Measurements from ENCODE around the gene SLC7A14.

The SLC7A14 gene

GRCh38 chr3:170486398-170486797 is 99.5 kb downstream of the SLC7A14 start:
- no peaks in the 10 kb centered on the region for H3K36me3 ChIP-seq (ENCODE audit: control insufficient read depth in 2 of 2, insufficient read depth in 2 of 2, low read length in 2 of 2)
- H3K27me3 ChIP-seq (ENCODE audit: control insufficient read depth in 1 of 2, insufficient read depth in 2 of 2, low read length in 2 of 2), result peaks cover 0 to 2% of the 10 kb centered on the region in 2 donors
- H3K27ac ChIP-seq (ENCODE audit: low read length), result no peak overlapping the region
- no peaks in the 10 kb centered on the region for H3K4me1 ChIP-seq (ENCODE audit: control insufficient read depth, insufficient read depth, low read length)
- H3K9ac ChIP-seq (ENCODE audit: low read length in 2 of 2), result no peak overlapping the region
- H3K4me3 ChIP-seq (ENCODE audit: low read length in 2 of 2), result no peak overlapping the region
- no peaks in the 10 kb centered on the region for H3K9me3 ChIP-seq (ENCODE audit: control insufficient read depth in 2 of 2, low read length in 2 of 2)

- Histone ChIP-seq H3K27ac (ENCODE audit: low read length) (no peak overlapping the region), H3K9ac (ENCODE audit: low read length in 2 of 2) (no peak overlapping the region), H3K9me3 (ENCODE audit: control insufficient read depth in 2 of 2, low read length in 2 of 2) (no peaks in the 10 kb centered on the region), H3K27me3 (ENCODE audit: control insufficient read depth in 1 of 2, insufficient read depth in 2 of 2, low read length in 2 of 2) (peaks cover 0 to 2% of the 10 kb centered on the region in 2 donors), H3K4me3 (ENCODE audit: low read length in 2 of 2) (no peak overlapping the region), H3K4me1 (ENCODE audit: control insufficient read depth, insufficient read depth, low read length) (no peaks in the 10 kb centered on the region), H3K36me3 (ENCODE audit: control insufficient read depth in 2 of 2, insufficient read depth in 2 of 2, low read length in 2 of 2) (no peaks in the 10 kb centered on the region)
Measured at GRCh38 chr3:170485696-170486095, 100.2 kb downstream of the SLC7A14 start.

- H3K9me3 ChIP-seq (ENCODE audit: control insufficient read depth in 2 of 2, low read length in 2 of 2), result no peaks in the 10 kb centered on the region
- H3K27me3 ChIP-seq (ENCODE audit: control insufficient read depth in 1 of 2, insufficient read depth in 2 of 2, low read length in 2 of 2), result peaks cover 0 to 2% of the 10 kb centered on the region in 2 donors
- H3K27ac ChIP-seq (ENCODE audit: low read length), result no peak overlapping the region
- no peaks in the 10 kb centered on the region for H3K4me1 ChIP-seq (ENCODE audit: control insufficient read depth, insufficient read depth, low read length)
- no peaks in the 10 kb centered on the region for H3K36me3 ChIP-seq (ENCODE audit: control insufficient read depth in 2 of 2, insufficient read depth in 2 of 2, low read length in 2 of 2)
- H3K4me3 ChIP-seq (ENCODE audit: low read length in 2 of 2), result no peak overlapping the region
- no peak overlapping the region for H3K9ac ChIP-seq (ENCODE audit: low read length in 2 of 2)
Measured at GRCh38 chr3:170485294-170485693, 100.6 kb downstream of the SLC7A14 start.

DNA sequence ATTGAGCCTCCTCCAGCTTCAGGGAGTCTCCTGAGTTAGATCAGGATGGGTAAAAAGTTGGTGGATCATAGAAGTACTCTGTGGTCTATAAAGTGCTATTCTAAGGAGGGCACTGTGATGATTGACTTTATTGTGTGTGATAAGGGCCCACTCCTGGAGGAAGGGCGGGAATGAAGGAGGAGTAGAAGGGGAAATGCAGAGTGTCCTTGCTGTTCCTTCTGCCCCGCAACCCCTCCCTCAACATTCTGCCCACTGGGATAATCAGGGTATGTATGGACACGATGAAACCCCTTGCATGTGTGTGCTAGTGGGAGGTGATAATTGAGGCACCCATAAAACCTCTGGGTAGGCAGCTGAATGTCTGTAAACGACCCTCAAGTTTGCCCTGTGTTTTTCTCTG is 101.0 kb downstream of the SLC7A14 start:
- Histone ChIP-seq H3K27me3 (ENCODE audit: control insufficient read depth in 1 of 2, insufficient read depth in 2 of 2, low read length in 2 of 2) (peaks cover 0 to 2% of the 10 kb centered on the region in 2 donors), H3K9me3 (ENCODE audit: control insufficient read depth in 2 of 2, low read length in 2 of 2) (no peaks in the 10 kb centered on the region), H3K9ac (ENCODE audit: low read length in 2 of 2) (no peak overlapping the region), H3K36me3 (ENCODE audit: control insufficient read depth in 2 of 2, insufficient read depth in 2 of 2, low read length in 2 of 2) (no peaks in the 10 kb centered on the region), H3K27ac (ENCODE audit: low read length) (no peak overlapping the region), H3K4me3 (ENCODE audit: low read length in 2 of 2) (no peak overlapping the region), H3K4me1 (ENCODE audit: control insufficient read depth, insufficient read depth, low read length) (no peaks in the 10 kb centered on the region)

- H3K4me1 ChIP-seq (ENCODE audit: control insufficient read depth, insufficient read depth, low read length), result no peaks in the 10 kb centered on the region
- H3K27me3 ChIP-seq (ENCODE audit: control insufficient read depth in 1 of 2, insufficient read depth in 2 of 2, low read length in 2 of 2), result peaks cover 0 to 2% of the 10 kb centered on the region in 2 donors
- no peaks in the 10 kb centered on the region for H3K36me3 ChIP-seq (ENCODE audit: control insufficient read depth in 2 of 2, insufficient read depth in 2 of 2, low read length in 2 of 2)
- H3K9ac ChIP-seq (ENCODE audit: low read length in 2 of 2), result no peak overlapping the region
- no peak overlapping the region for H3K27ac ChIP-seq (ENCODE audit: low read length)
- no peaks in the 10 kb centered on the region for H3K9me3 ChIP-seq (ENCODE audit: control insufficient read depth in 2 of 2, low read length in 2 of 2)
- no peak overlapping the region for H3K4me3 ChIP-seq (ENCODE audit: low read length in 2 of 2)
Measured at GRCh38 chr3:170483485-170484262, 102.2 kb downstream of the SLC7A14 start.

DNA sequence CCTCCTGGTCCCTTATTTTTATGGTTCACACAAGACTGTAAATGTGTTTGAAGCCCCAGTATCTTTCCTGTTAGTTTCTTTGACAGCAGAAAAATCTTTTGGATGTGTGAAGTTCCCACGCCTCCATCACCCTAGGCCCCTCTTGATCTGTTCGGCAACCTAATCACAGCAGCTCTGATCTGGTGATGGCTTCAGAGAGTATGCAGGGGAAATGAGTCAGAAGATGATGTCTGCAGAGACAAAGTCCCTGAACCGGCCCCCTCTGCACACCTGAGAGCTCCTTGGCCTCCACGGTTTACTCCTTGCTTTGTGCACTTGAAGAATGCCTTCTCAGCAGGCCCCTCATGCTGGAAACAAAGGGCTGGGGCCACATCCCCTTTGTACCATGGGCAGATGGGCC is 103.7 kb downstream of the SLC7A14 start:
- Histone ChIP-seq H3K4me1 (ENCODE audit: control insufficient read depth, insufficient read depth, low read length) (no peaks in the 10 kb centered on the region), H3K4me3 (ENCODE audit: low read length in 2 of 2) (no peak overlapping the region), H3K9ac (ENCODE audit: low read length in 2 of 2) (no peak overlapping the region), H3K27me3 (ENCODE audit: control insufficient read depth in 1 of 2, insufficient read depth in 2 of 2, low read length in 2 of 2) (peaks cover 0 to 2% of the 10 kb centered on the region in 2 donors), H3K27ac (ENCODE audit: low read length) (no peak overlapping the region), H3K9me3 (ENCODE audit: control insufficient read depth in 2 of 2, low read length in 2 of 2) (no peaks in the 10 kb centered on the region), H3K36me3 (ENCODE audit: control insufficient read depth in 2 of 2, insufficient read depth in 2 of 2, low read length in 2 of 2) (no peaks in the 10 kb centered on the region)

DNA sequence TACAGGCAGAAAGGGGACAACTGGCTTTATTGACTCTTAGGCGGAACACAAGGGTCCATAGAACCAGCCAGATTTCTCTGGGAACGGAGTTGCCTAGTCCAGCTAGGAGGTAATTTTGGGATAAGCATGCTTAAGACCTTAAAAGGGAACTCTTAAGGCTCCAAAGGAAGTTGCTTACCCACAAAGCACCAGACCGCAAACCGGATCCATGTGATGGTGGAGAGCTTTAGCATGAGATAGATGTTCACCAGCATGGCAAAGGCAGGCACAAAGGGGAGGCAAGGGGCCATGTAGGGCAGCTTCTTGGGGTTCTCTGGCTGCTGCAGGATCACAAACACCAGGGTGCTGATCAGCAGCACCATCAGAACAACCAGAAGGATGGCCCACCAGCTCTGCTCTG is 105.8 kb downstream of the SLC7A14 start:
- Histone ChIP-seq H3K36me3 (ENCODE audit: control insufficient read depth in 2 of 2, insufficient read depth in 2 of 2, low read length in 2 of 2) (no peaks in the 10 kb centered on the region), H3K27ac (ENCODE audit: low read length) (no peak overlapping the region), H3K4me3 (ENCODE audit: low read length in 2 of 2) (no peak overlapping the region), H3K9ac (ENCODE audit: low read length in 2 of 2) (no peak overlapping the region), H3K9me3 (ENCODE audit: control insufficient read depth in 2 of 2, low read length in 2 of 2) (no peaks in the 10 kb centered on the region), H3K4me1 (ENCODE audit: control insufficient read depth, insufficient read depth, low read length) (no peaks in the 10 kb centered on the region), H3K27me3 (ENCODE audit: control insufficient read depth in 1 of 2, insufficient read depth in 2 of 2, low read length in 2 of 2) (no peaks in the 10 kb centered on the region)

- H3K9me3 ChIP-seq (ENCODE audit: control insufficient read depth in 2 of 2, low read length in 2 of 2), result no peaks in the 10 kb centered on the region
- peaks cover 0 to 3% of the 10 kb centered on the region in 2 donors for H3K27me3 ChIP-seq (ENCODE audit: control insufficient read depth in 1 of 2, insufficient read depth in 2 of 2, low read length in 2 of 2)
Measured at GRCh38 chr3:170477395-170477794, 108.5 kb downstream of the SLC7A14 start.

GRCh38 chr3:170476291-170476690 is 109.6 kb downstream of the SLC7A14 start:
- Histone ChIP-seq H3K9ac (ENCODE audit: low read length in 2 of 2) (no peak overlapping the region), H3K4me1 (ENCODE audit: control insufficient read depth, insufficient read depth, low read length) (no peaks in the 10 kb centered on the region), H3K27ac (ENCODE audit: low read length) (no peak overlapping the region)

More at GRCh38 chr3:170477395-170477794, 108.5 kb downstream of the SLC7A14 start:
- H3K36me3 ChIP-seq (ENCODE audit: control insufficient read depth in 2 of 2, insufficient read depth in 2 of 2, low read length in 2 of 2), result no peaks in the 10 kb centered on the region
- H3K9ac ChIP-seq (ENCODE audit: low read length in 2 of 2), result no peak overlapping the region
- no peak overlapping the region for H3K27ac ChIP-seq (ENCODE audit: low read length)
- H3K4me3 ChIP-seq (ENCODE audit: low read length in 2 of 2), result no peak overlapping the region
- H3K4me1 ChIP-seq (ENCODE audit: control insufficient read depth, insufficient read depth, low read length), result no peaks in the 10 kb centered on the region

DNA sequence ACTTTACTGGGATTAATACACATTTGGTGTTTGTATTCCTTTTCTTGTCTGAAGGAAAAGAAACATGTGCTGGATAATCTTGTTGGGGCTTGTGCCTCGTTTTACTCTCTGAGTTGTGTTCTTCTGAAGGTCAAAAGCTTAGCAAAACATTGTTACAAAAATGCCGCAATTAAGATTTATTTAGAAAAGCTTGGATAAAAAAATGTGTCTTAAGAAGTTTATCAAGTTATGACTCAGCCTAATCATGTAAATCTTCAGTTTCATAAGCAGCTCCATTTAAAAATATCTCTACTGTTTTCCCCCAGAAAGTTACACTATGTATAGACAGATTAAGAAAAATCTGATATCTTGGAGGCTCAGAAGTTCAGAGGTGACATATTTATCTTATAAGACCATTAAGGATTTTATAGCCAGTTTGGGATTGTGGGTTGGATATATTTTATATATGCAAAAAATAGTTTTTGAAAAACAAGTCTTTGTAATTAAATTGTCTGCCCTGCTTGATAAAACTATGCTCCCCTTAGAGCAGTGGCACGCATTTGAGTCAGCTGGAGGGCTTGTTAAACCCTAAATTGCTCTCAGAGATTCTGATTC is 110.7 kb downstream of the SLC7A14 start:
- H3K9me3 ChIP-seq (ENCODE audit: control insufficient read depth in 2 of 2, low read length in 2 of 2), result no peaks in the 10 kb centered on the region
- no peaks in the 10 kb centered on the region for H3K36me3 ChIP-seq (ENCODE audit: control insufficient read depth in 2 of 2, insufficient read depth in 2 of 2, low read length in 2 of 2)
- no peak overlapping the region for H3K9ac ChIP-seq (ENCODE audit: low read length in 2 of 2)

More at GRCh38 chr3:170476291-170476690, 109.6 kb downstream of the SLC7A14 start:
- peaks cover 0 to 3% of the 10 kb centered on the region in 2 donors for H3K27me3 ChIP-seq (ENCODE audit: control insufficient read depth in 1 of 2, insufficient read depth in 2 of 2, low read length in 2 of 2)
- H3K4me3 ChIP-seq (ENCODE audit: low read length in 2 of 2), result no peak overlapping the region
- no peaks in the 10 kb centered on the region for H3K9me3 ChIP-seq (ENCODE audit: control insufficient read depth in 2 of 2, low read length in 2 of 2)
- no peaks in the 10 kb centered on the region for H3K36me3 ChIP-seq (ENCODE audit: control insufficient read depth in 2 of 2, insufficient read depth in 2 of 2, low read length in 2 of 2)

DNA sequence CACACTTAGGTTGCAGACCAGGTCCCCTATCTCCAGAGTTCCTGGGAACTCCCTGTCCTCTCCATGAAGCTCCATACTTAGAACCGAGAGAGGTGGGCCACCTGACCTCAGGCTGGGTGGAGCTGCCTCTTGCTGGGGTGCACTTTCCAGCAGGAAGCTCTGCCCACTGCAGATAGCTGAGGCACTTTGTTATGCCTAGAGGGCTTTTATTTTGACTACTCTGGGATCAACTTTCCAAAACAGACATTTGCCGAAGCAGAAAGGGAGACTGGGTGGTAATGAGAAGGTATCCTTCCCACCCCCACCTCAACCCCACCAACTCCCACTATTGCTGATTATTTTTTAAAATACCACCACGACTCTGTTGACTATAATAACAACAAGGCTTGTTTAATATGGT is 112.5 kb downstream of the SLC7A14 start:
- Histone ChIP-seq H3K27ac (ENCODE audit: low read length) (no peak overlapping the region), H3K4me1 (ENCODE audit: control insufficient read depth, insufficient read depth, low read length) (peaks cover 6% of the 10 kb centered on the region)

More for the DNA sequence above, 110.7 kb downstream of the SLC7A14 start:
- Histone ChIP-seq H3K4me3 (ENCODE audit: low read length in 2 of 2) (no peak overlapping the region), H3K27me3 (ENCODE audit: control insufficient read depth in 1 of 2, insufficient read depth in 2 of 2, low read length in 2 of 2) (peaks cover 0 to 4% of the 10 kb centered on the region in 2 donors), H3K27ac (ENCODE audit: low read length) (no peak overlapping the region), H3K4me1 (ENCODE audit: control insufficient read depth, insufficient read depth, low read length) (no peaks in the 10 kb centered on the region)

More for the DNA sequence above, 112.5 kb downstream of the SLC7A14 start:
- no peak overlapping the region for H3K9ac ChIP-seq (ENCODE audit: low read length in 2 of 2)
- H3K27me3 ChIP-seq (ENCODE audit: control insufficient read depth in 1 of 2, insufficient read depth in 2 of 2, low read length in 2 of 2), result peaks cover 0 to 4% of the 10 kb centered on the region in 2 donors
- no peaks in the 10 kb centered on the region for H3K36me3 ChIP-seq (ENCODE audit: control insufficient read depth in 2 of 2, insufficient read depth in 2 of 2, low read length in 2 of 2)
- H3K4me3 ChIP-seq (ENCODE audit: low read length in 2 of 2), result no peak overlapping the region
- no peaks in the 10 kb centered on the region for H3K9me3 ChIP-seq (ENCODE audit: control insufficient read depth in 2 of 2, low read length in 2 of 2)
